GM10847 (cell line): Measurements from ENCODE around the gene ANKRD33B.

ENCODE experiments used
- POLR2A ChIP-seq: IDR thresholded peaks from 2 replicates; pipeline ENCODE4 v1.6.1; 2011; ENCODE audit not compliant: insufficient read length; ENCODE audit errors: extremely low read depth

ANKRD33B gene

DNA sequence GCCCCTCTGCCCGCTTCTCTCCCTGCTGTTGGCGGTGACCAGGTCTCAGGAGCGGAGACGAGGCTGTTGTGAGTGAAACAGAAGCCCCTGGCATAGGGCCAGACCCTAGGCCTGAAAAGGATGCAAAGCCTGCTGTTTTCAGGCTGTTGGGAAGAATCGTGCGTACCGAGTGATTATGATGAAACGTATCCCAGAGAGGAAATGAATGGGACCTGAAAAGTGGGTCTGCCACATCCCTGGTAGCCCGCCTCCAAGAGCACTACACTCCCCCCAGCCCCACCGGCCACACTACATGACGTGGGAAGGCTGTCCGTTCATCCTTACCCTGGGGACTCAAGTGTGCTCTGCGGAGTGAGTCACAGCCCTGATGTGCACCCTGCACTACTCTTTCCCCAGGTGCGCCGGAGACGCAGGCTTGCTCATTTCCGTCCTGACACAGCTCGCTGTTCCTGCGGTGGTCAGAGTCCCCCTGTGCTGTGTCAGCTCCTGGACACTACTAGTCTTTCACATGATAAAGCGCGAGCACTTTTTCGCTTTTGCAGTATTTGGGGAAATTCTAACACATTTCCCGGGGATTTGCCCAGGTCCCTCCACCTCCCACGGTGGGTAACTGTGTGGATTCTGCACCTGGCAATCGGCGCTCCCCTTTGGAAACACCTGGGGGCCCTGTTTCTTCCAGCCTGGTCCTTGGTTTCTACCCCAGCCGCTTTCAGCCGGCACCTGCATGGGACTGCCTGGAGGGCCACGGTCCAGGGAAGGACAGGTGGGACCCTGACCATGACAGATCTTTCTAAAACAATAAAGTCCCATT, 91.5 kb downstream of the ANKRD33B start:
- no peak for TF ChIP-seq POLR2A

- TF ChIP-seq POLR2A = no peak
Observed at GRCh38 chr5:10655972-10656830, 92.3 kb downstream of the ANKRD33B start.

DNA sequence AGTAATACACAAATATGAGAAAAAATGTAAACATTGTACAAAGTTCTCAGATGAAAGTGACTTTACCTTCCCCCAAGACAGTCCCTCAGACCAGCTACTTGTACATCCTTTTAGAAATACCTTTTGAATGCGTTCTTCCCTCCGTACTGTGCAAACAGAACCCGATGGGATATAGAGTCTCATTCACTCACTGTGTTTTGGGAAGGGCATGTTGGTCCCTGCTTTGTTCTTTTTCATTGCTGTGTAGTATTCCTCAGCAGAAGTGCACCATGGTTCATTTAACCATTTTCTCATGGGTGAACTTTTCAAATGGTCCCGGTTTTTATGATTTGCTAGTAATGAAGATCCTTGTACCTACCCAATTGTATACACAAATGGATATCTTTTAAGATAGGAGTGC, 94.4 kb downstream of the ANKRD33B start:
- no peak for TF ChIP-seq POLR2A

GRCh38 chr5:10660135-10660534, 96.3 kb downstream of the ANKRD33B start:
- TF ChIP-seq POLR2A = no peak

- no peak for TF ChIP-seq POLR2A
Observed at GRCh38 chr5:10660720-10661387, 97.0 kb downstream of the ANKRD33B start.

GRCh38 chr5:10661401-10661800, 97.5 kb downstream of the ANKRD33B start:
- TF ChIP-seq POLR2A = no peak

DNA sequence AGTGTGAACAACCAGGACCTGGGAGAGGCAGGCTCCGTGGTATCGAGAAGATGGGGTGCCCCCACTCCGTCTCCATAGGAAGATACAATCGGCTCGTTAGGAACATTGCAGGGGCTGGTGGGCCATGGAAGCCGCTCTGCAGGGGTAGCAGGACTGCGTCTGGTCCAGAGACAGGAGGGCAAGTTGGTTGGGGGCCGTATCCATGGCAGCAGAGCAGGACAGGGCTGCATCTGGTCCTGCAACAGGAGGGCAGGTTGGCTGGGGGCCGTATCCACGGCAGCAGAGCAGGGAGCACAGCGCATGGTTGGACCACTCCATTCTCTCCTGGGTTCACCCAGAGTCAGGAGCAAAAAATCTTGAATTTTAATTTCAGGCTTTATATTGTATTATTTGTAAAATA, 98.2 kb downstream of the ANKRD33B start:
- no peak for TF ChIP-seq POLR2A

GRCh38 chr5:10662661-10663488, 99.0 kb downstream of the ANKRD33B start:
- no peak for TF ChIP-seq POLR2A

- no peak for TF ChIP-seq POLR2A
Observed at GRCh38 chr5:10663489-10664179, 99.8 kb downstream of the ANKRD33B start.

DNA sequence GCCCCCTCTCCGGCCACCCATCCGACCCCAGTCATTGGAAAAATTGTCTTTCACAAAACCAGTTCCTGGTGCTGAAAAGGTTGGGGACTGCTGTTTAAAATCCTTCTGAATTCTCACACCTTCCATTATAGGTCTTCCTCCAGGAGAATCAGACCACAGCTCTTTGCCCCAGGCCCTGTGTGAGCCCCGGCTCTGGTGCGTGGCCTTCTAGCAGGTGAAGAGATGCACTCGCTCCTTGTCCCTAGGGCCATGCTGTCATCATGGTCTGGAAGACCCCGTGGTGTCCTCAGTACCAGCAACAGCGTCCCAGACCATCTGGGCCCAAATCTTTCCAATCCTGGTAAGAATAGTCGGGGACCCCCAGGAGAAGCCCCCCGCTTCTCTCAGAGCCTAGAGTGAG, 101.9 kb downstream of the ANKRD33B start:
- no peak for TF ChIP-seq POLR2A

DNA sequence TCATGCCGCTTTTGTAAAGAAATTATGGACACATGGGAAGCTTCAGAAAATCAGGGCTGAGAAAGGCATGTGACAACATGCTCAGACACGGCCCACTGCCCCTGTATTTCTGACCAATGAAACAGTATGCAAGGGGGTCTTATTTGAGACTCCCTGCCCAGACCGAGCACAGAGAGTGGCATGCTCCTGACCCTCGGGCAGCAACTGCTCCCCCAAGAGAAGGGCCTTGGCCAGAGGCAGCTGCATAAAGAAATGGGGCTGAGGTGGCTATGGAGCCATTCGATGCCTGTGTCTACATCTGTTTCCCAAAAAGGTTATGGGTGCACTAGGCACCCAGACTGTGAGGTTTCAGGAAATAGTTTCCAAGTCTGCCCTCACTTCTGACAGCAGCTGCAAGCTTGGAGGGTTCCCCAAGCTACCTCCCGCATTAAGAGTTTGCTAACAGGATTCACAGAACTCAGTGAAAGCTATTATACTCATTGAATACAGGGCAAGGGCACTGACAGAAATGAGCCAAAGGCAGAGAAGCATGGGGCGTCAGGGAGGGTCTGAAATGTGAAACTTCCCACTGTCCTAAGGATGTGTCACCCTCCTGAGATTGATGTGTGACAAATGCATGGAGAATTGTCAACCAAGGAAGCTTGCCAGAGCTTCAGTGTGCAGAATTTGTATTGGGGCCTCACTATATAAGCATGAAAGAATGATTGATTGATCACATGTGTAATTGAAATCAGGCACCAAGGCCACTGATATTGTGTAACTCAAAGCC, 102.8 kb downstream of the ANKRD33B start:
- no peak for TF ChIP-seq POLR2A

- no peak for TF ChIP-seq POLR2A
Observed at GRCh38 chr5:10667431-10668057, 103.7 kb downstream of the ANKRD33B start.

DNA sequence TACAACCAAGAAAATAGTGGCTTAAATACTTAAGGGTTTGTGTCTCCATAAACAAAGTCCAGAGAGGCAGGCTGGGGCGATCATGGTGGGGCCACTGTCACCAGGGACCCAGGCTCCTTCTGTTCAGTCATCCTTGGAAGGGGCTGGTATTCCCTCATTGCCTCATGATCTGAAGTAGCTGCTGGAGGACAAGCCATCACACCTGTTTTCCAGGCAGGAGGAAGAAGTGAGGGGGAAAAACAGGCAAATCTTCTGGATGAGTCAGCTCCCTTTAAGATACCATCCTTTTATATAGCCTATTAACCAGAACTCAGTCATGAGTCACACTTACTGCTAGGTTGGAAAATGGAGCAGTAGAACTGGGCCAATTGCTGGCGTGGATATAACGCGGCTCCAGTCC, 104.8 kb downstream of the ANKRD33B start:
- no peak for TF ChIP-seq POLR2A

GRCh38 chr5:10669983-10670382, 106.1 kb downstream of the ANKRD33B start:
- TF ChIP-seq POLR2A = no peak
